Psoas muscle (tissue), 8 donors: ENCODE results near the gene NUP42. TPM values are rescaled to one million over a fixed set of nuclear protein-coding genes. Genes with fewer than 3 reads are reported as not detected.
A peak's percentile ranks its signal among the peaks of the same experiment; 100 is the strongest.

ENCODE experiments used
- ATAC-seq, 4 donors: fragments of 200-7000 bp; cut with Tn5 transposase; one replicate each; pipeline ENCODE4 v1.9.1; 2020; ENCODE audit warnings: moderate library complexity in 3 of 4, mild to moderate bottlenecking in 2 of 4
- DNase-seq, 2 donors: peaks; one replicate each; pipeline ENCODE4 v3.0.0-alpha.2; 2020
- H3K27ac ChIP-seq: fragments of 200-600 bp; one replicate; pipeline ENCODE4 v1.8.0; 2022
- H3K27me3 ChIP-seq, 3 donors: fragments of 200-600 bp in 1 of 3; one replicate each; pipeline versions ENCODE4 v1.6.1 to v1.8.0; 2013 to 2022; ENCODE audit warnings: low read length in 2 of 3, mild to moderate bottlenecking in 2 of 3, moderate library complexity in 1 of 3; ENCODE audit not compliant: insufficient read depth in 3 of 3
- H3K36me3 ChIP-seq, 2 donors: fragments of 200-600 bp in 1 of 2; one replicate each; pipeline versions ENCODE4 v1.6.1 to v1.8.0; 2013 to 2022; ENCODE audit warnings: low read depth in 1 of 2, mild to moderate bottlenecking in 1 of 2, moderate library complexity in 1 of 2; ENCODE audit not compliant: insufficient read depth in 1 of 2
- H3K4me1 ChIP-seq: fragments of 200-600 bp; one replicate; pipeline ENCODE4 v1.8.0; 2022
- H3K4me3 ChIP-seq: fragments of 200-600 bp; one replicate; pipeline ENCODE4 v1.8.0; 2022; ENCODE audit warnings: mild to moderate bottlenecking
- H3K9me3 ChIP-seq: fragments of 200-600 bp; one replicate; pipeline ENCODE4 v1.8.0; 2022
- WGBS, 3 donors: extraction: QIAGEN DNeasy Blood & Tissue Kit; methylation state at CpG; one replicate each; pipeline versions ENCODE4 v1.1.6 to v1.1.7; 2013; 5-methylcytosine and 5-hydroxymethylcytosine counted together
- intact Hi-C, 2 donors: fragments of 100-400 bp; cut with DNase I; formaldehyde crosslinking; loops; one replicate each; pipeline versions ENCODE4 v1.11.0 to v1.14.2; 2022
- polyA plus RNA-seq, 3 donors: library from polyadenylated mRNA; stranded (reverse); fragments of 200-250 nt; gene quantifications; one replicate each; pipeline ENCODE4 v1.2.3, GENCODE V29; 2013
- total RNA-seq, 4 donors: library from RNA; stranded (reverse); fragmentation: NEBNext Ultra II Directional in 2 of 4; extraction: Animal tissue kit (Norgen Biotek cat#: 25700) in 2 of 4; gene quantifications; one replicate each; pipeline versions ENCODE4 v1.2.1 to v1.2.4, GENCODE V29; 2021 to 2023
- TF ChIP-seq, protein P1 (sequence below): fragments of 200-600 bp; IDR thresholded peaks from one replicate; pipeline ENCODE4 v1.8.0; 2022; ENCODE audit warnings: antibody characterized with exemption
- donor health status: healthy with polysubstance abuse.
- donor health status: DM: no; HTN: no; CAD: no; lungs with moderate emphysema.
- donor health status: Bipolar disorder and iron deficiency.
- donor health status: healthy.
- donor health status: DM: yes; HTN: yes; CAD: no.
- donor health status: DM: no; HTN: no; CAD: no.
- donor health status: DM: no; HTN: no; CAD: no.
- donor health status: DM: yes; HTN: yes; CAD: no.

Gene NUP42
- total and polyA plus RNA-seq, 7 donors, result 12.8 to 18.3 (median 16.6) TPM

DNA sequence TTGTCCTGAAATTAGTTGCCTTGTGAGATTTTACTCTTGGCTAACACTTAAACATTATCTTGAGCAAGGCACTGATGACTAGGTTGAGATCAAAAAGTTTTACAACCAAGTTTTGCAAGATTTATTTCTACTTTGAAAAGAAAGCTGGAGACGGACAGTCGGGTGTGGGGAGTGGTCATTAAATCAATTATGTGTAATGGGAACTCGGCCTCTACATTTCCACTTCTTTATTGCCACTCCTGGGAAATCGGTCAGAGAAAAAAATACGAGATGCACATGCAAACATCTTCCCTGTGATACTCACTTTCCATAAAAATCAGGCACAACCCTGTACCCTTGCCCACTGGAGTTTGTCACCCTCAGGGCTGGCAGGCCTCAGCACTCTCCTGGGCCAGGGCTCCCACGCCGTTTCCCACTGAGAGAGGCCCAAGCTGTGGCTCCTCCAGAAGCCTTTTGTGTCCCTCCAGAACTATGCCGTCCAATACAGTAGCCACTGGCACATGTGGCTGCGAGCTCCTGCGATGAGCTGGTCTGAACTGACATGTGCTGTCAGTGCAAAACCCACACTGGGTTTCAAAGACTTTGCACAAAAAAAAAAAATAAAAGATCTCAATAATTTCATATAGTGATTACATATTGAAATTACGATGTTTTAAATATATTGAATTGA is 57.3 kb downstream of the NUP42 start:
- Histone ChIP-seq H3K27me3 (no peaks in the 10 kb centered on the region), H3K27ac (no peak overlapping the region), H3K4me1 (peaks cover 9% of the 10 kb centered on the region), H3K36me3 (no peaks in the 10 kb centered on the region), H3K4me3 (no peak overlapping the region), H3K9me3 (no peaks in the 10 kb centered on the region)
- DNase-seq (no peak), ATAC-seq (no peak)
- TF ChIP-seq, protein P1, sequence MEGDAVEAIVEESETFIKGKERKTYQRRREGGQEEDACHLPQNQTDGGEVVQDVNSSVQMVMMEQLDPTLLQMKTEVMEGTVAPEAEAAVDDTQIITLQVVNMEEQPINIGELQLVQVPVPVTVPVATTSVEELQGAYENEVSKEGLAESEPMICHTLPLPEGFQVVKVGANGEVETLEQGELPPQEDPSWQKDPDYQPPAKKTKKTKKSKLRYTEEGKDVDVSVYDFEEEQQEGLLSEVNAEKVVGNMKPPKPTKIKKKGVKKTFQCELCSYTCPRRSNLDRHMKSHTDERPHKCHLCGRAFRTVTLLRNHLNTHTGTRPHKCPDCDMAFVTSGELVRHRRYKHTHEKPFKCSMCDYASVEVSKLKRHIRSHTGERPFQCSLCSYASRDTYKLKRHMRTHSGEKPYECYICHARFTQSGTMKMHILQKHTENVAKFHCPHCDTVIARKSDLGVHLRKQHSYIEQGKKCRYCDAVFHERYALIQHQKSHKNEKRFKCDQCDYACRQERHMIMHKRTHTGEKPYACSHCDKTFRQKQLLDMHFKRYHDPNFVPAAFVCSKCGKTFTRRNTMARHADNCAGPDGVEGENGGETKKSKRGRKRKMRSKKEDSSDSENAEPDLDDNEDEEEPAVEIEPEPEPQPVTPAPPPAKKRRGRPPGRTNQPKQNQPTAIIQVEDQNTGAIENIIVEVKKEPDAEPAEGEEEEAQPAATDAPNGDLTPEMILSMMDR, result no peak
- intact Hi-C loops, result no loop called here
- 51 to 74% (median 54%) methylated on average over 11 of the region's 11 CpGs for WGBS, 3 donors

DNA sequence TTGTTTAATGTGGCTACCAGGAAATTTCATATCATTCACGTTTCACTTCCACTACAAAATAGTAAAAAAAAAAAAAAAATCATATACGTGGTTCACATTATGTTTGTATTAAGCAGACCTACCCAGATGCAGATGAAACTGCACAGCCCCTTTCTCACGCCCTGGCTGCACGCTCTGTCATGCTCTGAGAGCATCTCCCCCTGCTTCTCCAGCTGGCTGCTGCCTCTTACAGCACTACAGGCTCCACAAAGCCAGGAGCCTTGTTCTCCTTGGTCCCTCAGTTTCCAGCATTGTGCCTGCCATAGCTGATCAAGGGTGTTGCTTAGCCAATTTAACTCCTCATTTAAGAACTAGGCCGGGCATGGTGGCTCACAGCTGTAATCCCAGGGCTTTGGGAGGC is 57.9 kb downstream of the NUP42 start:
- H3K4me1 ChIP-seq, result peaks cover 7% of the 10 kb centered on the region
- no peak overlapping the region for H3K4me3 ChIP-seq
- DNase-seq (no peak), ATAC-seq (no peak)
- H3K9me3 ChIP-seq, result no peaks in the 10 kb centered on the region
- TF ChIP-seq, protein P1, result no peak
- no peak overlapping the region for H3K27ac ChIP-seq
- WGBS, 3 donors, result 75% methylated on average over 5 of the region's 5 CpGs
- no peaks in the 10 kb centered on the region for H3K36me3 ChIP-seq
- intact Hi-C loops, result no loop called here
- peaks cover 0 to 3% (median 0%) of the 10 kb centered on the region in 3 donors for H3K27me3 ChIP-seq

DNA sequence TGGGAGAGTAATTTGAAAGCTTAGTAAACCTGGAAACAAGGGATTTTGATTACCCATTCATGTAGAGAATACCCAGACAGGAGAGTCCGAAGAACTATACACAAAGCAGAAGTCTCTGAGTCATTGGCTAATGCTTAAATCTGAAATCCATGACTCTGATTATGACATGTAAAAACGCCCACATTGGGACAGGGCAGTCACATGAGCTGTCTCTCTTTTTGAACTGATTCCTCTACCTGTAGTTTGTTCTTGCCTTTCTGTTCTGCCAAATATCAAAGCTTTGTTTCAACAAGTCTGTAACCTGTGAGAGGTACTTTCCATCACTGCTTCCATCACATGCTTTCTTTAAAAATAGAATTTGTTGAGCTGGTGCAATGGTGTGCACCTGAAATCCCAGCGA is 60.5 kb downstream of the NUP42 start:
- H3K4me1 ChIP-seq, result peaks cover 7% of the 10 kb centered on the region
- intact Hi-C loops, result no loop called here
- no peak overlapping the region for H3K4me3 ChIP-seq
- ATAC-seq, result no peak
- TF ChIP-seq, protein P1, result no peak
- no peaks in the 10 kb centered on the region for H3K36me3 ChIP-seq
- no peak for DNase-seq
- 70 to 75% (median 74%) methylated on average over 3 of the region's 3 CpGs for WGBS, 3 donors
- no peaks in the 10 kb centered on the region for H3K9me3 ChIP-seq
- peaks cover 0 to 3% (median 0%) of the 10 kb centered on the region in 3 donors for H3K27me3 ChIP-seq
- no peak overlapping the region for H3K27ac ChIP-seq

DNA sequence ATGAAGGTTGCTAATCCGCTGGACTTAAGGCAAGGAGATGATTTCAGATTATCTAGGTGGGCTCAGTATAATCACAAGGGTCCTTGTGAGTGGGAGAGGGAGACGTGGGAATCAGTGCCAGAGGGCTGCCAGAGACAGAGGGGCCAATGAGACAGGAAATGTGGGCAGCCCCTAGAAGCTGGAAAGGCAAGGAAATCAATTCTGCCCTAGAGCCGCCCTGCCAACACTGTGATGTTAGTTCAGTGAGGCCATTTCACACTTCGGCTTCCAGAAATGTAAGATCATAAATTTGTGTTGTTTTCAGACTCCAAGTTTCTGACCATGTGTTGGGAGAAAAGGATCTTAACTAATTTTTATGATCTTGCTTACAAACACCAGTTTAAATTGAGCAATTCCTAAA is 61.1 kb downstream of the NUP42 start:
- Histone ChIP-seq H3K4me1 (peaks cover 7% of the 10 kb centered on the region), H3K36me3 (no peaks in the 10 kb centered on the region), H3K4me3 (no peak overlapping the region), H3K27me3 (peaks cover 0 to 6% (median 5%) of the 10 kb centered on the region in 3 donors), H3K27ac (no peak overlapping the region), H3K9me3 (no peaks in the 10 kb centered on the region)
- intact Hi-C loops, result no loop called here
- 34 to 42% (median 40%) methylated on average over 4 of the region's 4 CpGs for WGBS, 3 donors
- no peak for ATAC-seq
- DNase-seq, result no peak
- TF ChIP-seq, protein P1, result no peak

DNA sequence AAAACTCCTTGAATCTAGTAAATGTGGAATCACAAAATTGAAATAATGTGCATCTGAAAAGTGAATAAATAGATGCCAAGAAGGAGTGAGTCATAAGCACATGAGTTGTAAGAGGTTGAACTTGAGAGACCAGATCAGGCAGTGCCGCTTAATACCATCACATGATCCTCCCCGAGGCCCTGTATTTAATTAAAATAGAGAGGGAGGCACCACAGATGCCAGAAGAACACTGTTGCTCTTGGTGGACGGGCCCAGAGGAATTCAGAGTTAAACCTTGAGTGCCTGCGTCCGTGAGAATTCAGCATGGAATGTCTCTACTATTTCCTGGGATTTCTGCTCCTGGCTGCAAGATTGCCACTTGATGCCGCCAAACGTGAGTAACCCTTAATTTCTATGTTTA is 64.7 kb downstream of the NUP42 start, which contains the start of gene GPNMB:
Gene GPNMB (plus strand): TSS at position 221 of the 400 bp plus-strand sequence. CDS start 83 bp downstream, at position 304.
- Histone ChIP-seq H3K4me1 (peaks cover 7% of the 10 kb centered on the region), H3K4me3 (peak within 1 kb of the TSS; percentile 61), H3K36me3 (no peaks in the 10 kb centered on the region), H3K27ac (peak within 1 kb of the TSS; percentile 55), H3K27me3 (peaks cover 0 to 13% (median 6%) of the 10 kb centered on the region in 3 donors), H3K9me3 (no peaks in the 10 kb centered on the region)
- DNase-seq (peak in 1 of 2 donors; percentile 33), ATAC-seq (peak in 3 of 4 donors; percentile 58 to 70 (median 70))
- WGBS, 3 donors, result 29 to 48% (median 35%) methylated on average over 7 of the region's 7 CpGs
- intact Hi-C loops, result no loop called here
- TF ChIP-seq, protein P1, result no peak
